Mucosa of descending colon (tissue), 3 donors: ENCODE measurements around the gene REPS2. TPM values are rescaled to one million over a fixed set of nuclear protein-coding genes. Genes with fewer than 3 reads are reported as not detected.

Source experiments
- ATAC-seq: fragments of 200-7000 bp; cut with Tn5 transposase; one replicate; pipeline ENCODE4 v1.9.1; 2020; ENCODE audit warnings: mild to moderate bottlenecking, moderate library complexity
- DNase-seq, 3 donors: peaks; one replicate each; pipeline ENCODE4 v3.0.0-alpha.2; 2020
- H3K36me3 ChIP-seq: fragments of 200-600 bp; one replicate; pipeline ENCODE4 v1.8.0; 2021; ENCODE audit warnings: low read depth, mild to moderate bottlenecking
- H3K4me1 ChIP-seq: fragments of 200-600 bp; one replicate; pipeline ENCODE4 v1.8.0; 2021; ENCODE audit warnings: low read depth, mild to moderate bottlenecking
- H3K4me3 ChIP-seq: fragments of 200-600 bp; one replicate; pipeline ENCODE4 v1.8.0; 2021; ENCODE audit warnings: mild to moderate bottlenecking
- H3K9me3 ChIP-seq: fragments of 200-600 bp; one replicate; pipeline ENCODE4 v1.8.0; 2021; ENCODE audit warnings: mild to moderate bottlenecking
- intact Hi-C, 2 donors: fragments of 100-400 bp; cut with DNase I in 1 of 2; cut with micrococcal nuclease in 1 of 2; formaldehyde crosslinking; loops; one replicate each; pipeline versions ENCODE4 v1.11.0 to v1.11.1; 2022; cut with DNase I, micrococcal nuclease
- total RNA-seq, 3 donors: library from RNA; stranded (reverse); fragmentation: NEBNext Ultra II Directional in 2 of 3; extraction: Animal tissue kit (Norgen Biotek cat#: 25700) in 2 of 3; gene quantifications; one replicate each; pipeline versions ENCODE4 v1.2.1 to v1.2.4, GENCODE V29; 2021 to 2023
- TF ChIP-seq, protein P1 (sequence below): fragments of 200-600 bp; IDR thresholded peaks from one replicate; pipeline ENCODE4 v1.8.0; 2022; ENCODE audit warnings: antibody characterized with exemption, mild to moderate bottlenecking
- donor health status: DM: no; HTN: no; CAD: no; lungs with moderate emphysema.
- donor health status: DM: no; HTN: no; CAD: no.
- donor health status: DM: no; HTN: yes; CAD: no.

The REPS2 gene
- total RNA-seq, 3 donors from 2014 or later: 12.7 to 19.6 (median 17.2) TPM

- ATAC-seq (no peak), DNase-seq (no peak)
- Histone ChIP-seq H3K36me3 (no peaks in the 10 kb centered on the region), H3K4me3 (no peak overlapping the region), H3K4me1 (no peaks in the 10 kb centered on the region), H3K9me3 (no peaks in the 10 kb centered on the region)
- TF ChIP-seq, protein P1, sequence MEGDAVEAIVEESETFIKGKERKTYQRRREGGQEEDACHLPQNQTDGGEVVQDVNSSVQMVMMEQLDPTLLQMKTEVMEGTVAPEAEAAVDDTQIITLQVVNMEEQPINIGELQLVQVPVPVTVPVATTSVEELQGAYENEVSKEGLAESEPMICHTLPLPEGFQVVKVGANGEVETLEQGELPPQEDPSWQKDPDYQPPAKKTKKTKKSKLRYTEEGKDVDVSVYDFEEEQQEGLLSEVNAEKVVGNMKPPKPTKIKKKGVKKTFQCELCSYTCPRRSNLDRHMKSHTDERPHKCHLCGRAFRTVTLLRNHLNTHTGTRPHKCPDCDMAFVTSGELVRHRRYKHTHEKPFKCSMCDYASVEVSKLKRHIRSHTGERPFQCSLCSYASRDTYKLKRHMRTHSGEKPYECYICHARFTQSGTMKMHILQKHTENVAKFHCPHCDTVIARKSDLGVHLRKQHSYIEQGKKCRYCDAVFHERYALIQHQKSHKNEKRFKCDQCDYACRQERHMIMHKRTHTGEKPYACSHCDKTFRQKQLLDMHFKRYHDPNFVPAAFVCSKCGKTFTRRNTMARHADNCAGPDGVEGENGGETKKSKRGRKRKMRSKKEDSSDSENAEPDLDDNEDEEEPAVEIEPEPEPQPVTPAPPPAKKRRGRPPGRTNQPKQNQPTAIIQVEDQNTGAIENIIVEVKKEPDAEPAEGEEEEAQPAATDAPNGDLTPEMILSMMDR: no peak
- intact Hi-C loops: no loop called here
These were observed 95.6 kb downstream of the REPS2 start for GRCh38 chrX:17042037-17042436.

GRCh38 chrX:17046478-17047097 is 100.1 kb downstream of the REPS2 start:
- DNase-seq: peak in 2 of 3 donors; percentile 32 to 83
- Histone ChIP-seq H3K36me3 (no peaks in the 10 kb centered on the region), H3K4me1 (no peaks in the 10 kb centered on the region), H3K9me3 (no peaks in the 10 kb centered on the region), H3K4me3 (no peak overlapping the region)
- peak; percentile 90 for ATAC-seq
- intact Hi-C loops: no loop called here
- TF ChIP-seq, protein P1: peak; percentile 15

GRCh38 chrX:17047224-17047623 is 100.8 kb downstream of the REPS2 start:
- Histone ChIP-seq H3K4me3 (no peak overlapping the region), H3K9me3 (no peaks in the 10 kb centered on the region), H3K4me1 (no peaks in the 10 kb centered on the region), H3K36me3 (no peaks in the 10 kb centered on the region)
- ATAC-seq: no peak
- intact Hi-C loops: no loop called here
- TF ChIP-seq, protein P1: no peak
- DNase-seq: no peak

GRCh38 chrX:17052210-17052609 is 105.8 kb downstream of the REPS2 start:
- Histone ChIP-seq H3K4me1 (no peaks in the 10 kb centered on the region), H3K9me3 (no peaks in the 10 kb centered on the region), H3K4me3 (no peak overlapping the region), H3K36me3 (no peaks in the 10 kb centered on the region)
- intact Hi-C loops: no loop called here
- ATAC-seq (no peak), DNase-seq (no peak)
- TF ChIP-seq, protein P1: no peak

GRCh38 chrX:17052793-17053192 is 106.3 kb downstream of the REPS2 start:
- DNase-seq: no peak

More at GRCh38 chrX:17052793-17053192, 106.3 kb downstream of the REPS2 start:
- Histone ChIP-seq H3K4me1 (no peaks in the 10 kb centered on the region), H3K36me3 (no peaks in the 10 kb centered on the region), H3K9me3 (no peaks in the 10 kb centered on the region), H3K4me3 (no peak overlapping the region)
- ATAC-seq: no peak
- TF ChIP-seq, protein P1: no peak
- intact Hi-C loops: no loop called here
